ENCODE data around the gene GPR33.

DNA sequence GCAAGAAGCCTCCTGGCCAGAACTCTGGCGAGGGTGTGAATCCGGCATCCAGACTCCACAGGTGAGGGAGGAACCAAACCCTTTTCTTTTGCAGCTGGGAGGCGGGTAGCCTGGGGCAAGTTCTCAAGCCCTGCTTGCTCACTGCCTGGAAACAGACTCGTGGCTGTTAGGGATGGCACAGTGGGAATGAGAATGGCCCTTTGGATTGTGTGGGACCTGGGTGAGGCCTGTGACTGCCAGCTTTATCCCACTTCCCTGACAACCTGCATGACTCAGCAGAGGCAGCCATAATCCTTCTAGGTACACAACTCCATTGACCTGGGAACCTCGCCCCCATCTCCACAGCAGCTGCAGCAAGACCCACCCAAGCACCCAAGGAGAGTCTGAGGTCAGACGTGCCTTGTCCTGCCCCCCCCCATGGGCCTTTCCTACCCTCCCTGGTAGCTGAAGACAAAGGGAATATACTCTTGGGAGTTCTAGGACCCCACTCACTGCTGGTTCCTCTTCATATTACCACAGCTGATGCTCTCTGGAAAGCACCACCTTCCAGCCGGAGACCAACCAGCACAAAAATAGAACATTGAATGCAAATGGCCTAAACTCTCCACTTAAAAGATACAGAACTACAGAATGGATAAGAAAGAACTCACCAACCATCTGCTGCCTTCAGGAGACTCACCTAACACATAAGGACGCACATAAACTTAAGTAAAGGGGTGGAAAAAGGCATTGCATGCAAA, 5.1 kb upstream of the GPR33 start:
- TF ChIP-seq, protein P1, sequence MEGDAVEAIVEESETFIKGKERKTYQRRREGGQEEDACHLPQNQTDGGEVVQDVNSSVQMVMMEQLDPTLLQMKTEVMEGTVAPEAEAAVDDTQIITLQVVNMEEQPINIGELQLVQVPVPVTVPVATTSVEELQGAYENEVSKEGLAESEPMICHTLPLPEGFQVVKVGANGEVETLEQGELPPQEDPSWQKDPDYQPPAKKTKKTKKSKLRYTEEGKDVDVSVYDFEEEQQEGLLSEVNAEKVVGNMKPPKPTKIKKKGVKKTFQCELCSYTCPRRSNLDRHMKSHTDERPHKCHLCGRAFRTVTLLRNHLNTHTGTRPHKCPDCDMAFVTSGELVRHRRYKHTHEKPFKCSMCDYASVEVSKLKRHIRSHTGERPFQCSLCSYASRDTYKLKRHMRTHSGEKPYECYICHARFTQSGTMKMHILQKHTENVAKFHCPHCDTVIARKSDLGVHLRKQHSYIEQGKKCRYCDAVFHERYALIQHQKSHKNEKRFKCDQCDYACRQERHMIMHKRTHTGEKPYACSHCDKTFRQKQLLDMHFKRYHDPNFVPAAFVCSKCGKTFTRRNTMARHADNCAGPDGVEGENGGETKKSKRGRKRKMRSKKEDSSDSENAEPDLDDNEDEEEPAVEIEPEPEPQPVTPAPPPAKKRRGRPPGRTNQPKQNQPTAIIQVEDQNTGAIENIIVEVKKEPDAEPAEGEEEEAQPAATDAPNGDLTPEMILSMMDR (IDR thresholded peaks at IDR 0.05): no peak
- no peak for TF ChIP-seq POLR2A (IDR thresholded peaks at IDR 0.05)
